Measurements from ENCODE around the gene TSTD2.

The TSTD2 gene

DNA sequence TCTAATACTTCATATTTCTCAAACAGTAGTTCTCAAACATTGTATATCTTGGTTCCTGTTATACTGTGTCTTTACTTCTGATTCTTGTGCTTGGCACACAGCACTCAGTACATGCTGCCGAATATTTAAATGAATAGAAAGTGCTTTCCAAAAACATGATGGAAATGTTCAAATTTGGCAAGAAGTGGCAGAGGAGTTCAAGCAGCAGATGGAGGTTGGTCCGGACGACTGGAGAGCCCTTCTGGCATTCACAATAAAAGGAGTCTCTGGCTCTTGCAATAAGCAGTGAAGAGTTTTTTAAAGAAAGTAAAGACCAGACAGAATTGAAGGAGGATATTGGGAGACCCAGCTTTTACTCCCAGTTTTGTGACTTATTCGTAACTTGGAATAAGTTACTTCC is 36.3 kb downstream of the TSTD2 start:
- H3K36me3 ChIP-seq (ENCODE audit: insufficient read depth), result no peaks in the 10 kb centered on the region
- H3K4me2 ChIP-seq, result no peak overlapping the region
- TF ChIP-seq, protein P1, sequence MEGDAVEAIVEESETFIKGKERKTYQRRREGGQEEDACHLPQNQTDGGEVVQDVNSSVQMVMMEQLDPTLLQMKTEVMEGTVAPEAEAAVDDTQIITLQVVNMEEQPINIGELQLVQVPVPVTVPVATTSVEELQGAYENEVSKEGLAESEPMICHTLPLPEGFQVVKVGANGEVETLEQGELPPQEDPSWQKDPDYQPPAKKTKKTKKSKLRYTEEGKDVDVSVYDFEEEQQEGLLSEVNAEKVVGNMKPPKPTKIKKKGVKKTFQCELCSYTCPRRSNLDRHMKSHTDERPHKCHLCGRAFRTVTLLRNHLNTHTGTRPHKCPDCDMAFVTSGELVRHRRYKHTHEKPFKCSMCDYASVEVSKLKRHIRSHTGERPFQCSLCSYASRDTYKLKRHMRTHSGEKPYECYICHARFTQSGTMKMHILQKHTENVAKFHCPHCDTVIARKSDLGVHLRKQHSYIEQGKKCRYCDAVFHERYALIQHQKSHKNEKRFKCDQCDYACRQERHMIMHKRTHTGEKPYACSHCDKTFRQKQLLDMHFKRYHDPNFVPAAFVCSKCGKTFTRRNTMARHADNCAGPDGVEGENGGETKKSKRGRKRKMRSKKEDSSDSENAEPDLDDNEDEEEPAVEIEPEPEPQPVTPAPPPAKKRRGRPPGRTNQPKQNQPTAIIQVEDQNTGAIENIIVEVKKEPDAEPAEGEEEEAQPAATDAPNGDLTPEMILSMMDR (conservative IDR thresholded peaks at IDR 0.05; ENCODE audit: low read depth, low read length), result no peak

DNA sequence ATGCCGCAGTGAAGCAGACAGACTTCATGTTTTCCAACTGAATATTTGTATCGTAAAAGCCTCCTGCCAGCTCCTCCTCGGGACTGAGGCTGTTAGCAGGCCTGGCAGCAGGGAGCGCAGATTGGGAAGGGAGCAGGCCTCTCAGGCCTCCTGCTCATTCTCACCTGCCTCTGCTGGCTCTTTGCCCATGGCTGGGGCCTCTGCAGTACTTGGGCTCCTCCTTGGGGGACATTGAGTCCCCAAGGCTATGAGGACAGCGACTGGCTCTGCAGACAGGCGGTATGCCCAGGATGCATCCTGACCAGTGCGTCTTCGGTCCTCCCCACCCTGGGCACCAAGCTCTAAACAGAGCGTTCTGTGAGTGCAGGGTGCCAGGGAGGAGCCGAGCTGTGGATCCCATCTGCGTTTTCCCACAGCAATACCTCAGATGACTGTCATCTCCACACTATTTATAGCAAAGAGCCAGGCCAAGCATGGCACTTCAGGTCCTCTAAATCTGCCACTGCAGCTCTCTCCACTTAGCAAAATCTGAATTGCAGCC is 38.7 kb downstream of the TSTD2 start:
- Histone ChIP-seq H3K27ac (no peak overlapping the region), H3K27me3 (ENCODE audit: insufficient read depth, low read depth) (no peaks in the 10 kb centered on the region), H3K4me2 (no peak overlapping the region), H3K79me2 (ENCODE audit: insufficient read depth, low read depth) (no peaks in the 10 kb centered on the region), H3K9ac (no peak overlapping the region), H4K20me1 (ENCODE audit: insufficient read depth) (no peaks in the 10 kb centered on the region), H3K4me1 (ENCODE audit: low read depth, poor library complexity, severe bottlenecking) (peaks cover 17% of the 10 kb centered on the region), H2AFZ (ENCODE audit: low read depth) (no peak overlapping the region), H3K36me3 (ENCODE audit: insufficient read depth) (no peaks in the 10 kb centered on the region), H3K4me3 (IDR thresholded peaks at IDR 0.05; ENCODE audit: insufficient read depth, low read depth, low read length) (no peak overlapping the region)
- TF ChIP-seq, protein P1 (conservative IDR thresholded peaks at IDR 0.05; ENCODE audit: low read depth, low read length), result no peak

More for the DNA sequence above, 36.3 kb downstream of the TSTD2 start:
- H3K27ac ChIP-seq, result no peak overlapping the region
- no peak overlapping the region for H3K9ac ChIP-seq
- H3K4me3 ChIP-seq (IDR thresholded peaks at IDR 0.05; ENCODE audit: insufficient read depth, low read depth, low read length), result no peak overlapping the region
- H3K4me1 ChIP-seq (ENCODE audit: low read depth, poor library complexity, severe bottlenecking), result peaks cover 40% of the 10 kb centered on the region
- H3K79me2 ChIP-seq (ENCODE audit: insufficient read depth, low read depth), result no peaks in the 10 kb centered on the region
- no peaks in the 10 kb centered on the region for H4K20me1 ChIP-seq (ENCODE audit: insufficient read depth)
- no peaks in the 10 kb centered on the region for H3K27me3 ChIP-seq (ENCODE audit: insufficient read depth, low read depth)
- H2AFZ ChIP-seq (ENCODE audit: low read depth), result no peak overlapping the region

GRCh38 chr9:97593960-97594359 is 39.2 kb downstream of the TSTD2 start:
- Histone ChIP-seq H3K4me2 (no peak overlapping the region), H3K4me3 (IDR thresholded peaks at IDR 0.05; ENCODE audit: insufficient read depth, low read depth, low read length) (no peak overlapping the region)

GRCh38 chr9:97592126-97592525 is 41.0 kb downstream of the TSTD2 start:
- TF ChIP-seq, protein P1 (conservative IDR thresholded peaks at IDR 0.05; ENCODE audit: low read depth, low read length), result no peak
- no peaks in the 10 kb centered on the region for H3K4me1 ChIP-seq (ENCODE audit: low read depth, poor library complexity, severe bottlenecking)
- H3K27ac ChIP-seq, result no peak overlapping the region

More at GRCh38 chr9:97593960-97594359, 39.2 kb downstream of the TSTD2 start:
- Histone ChIP-seq H4K20me1 (ENCODE audit: insufficient read depth) (no peaks in the 10 kb centered on the region), H3K27me3 (ENCODE audit: insufficient read depth, low read depth) (no peaks in the 10 kb centered on the region), H3K27ac (no peak overlapping the region), H2AFZ (ENCODE audit: low read depth) (no peak overlapping the region), H3K36me3 (ENCODE audit: insufficient read depth) (no peaks in the 10 kb centered on the region), H3K9ac (no peak overlapping the region), H3K79me2 (ENCODE audit: insufficient read depth, low read depth) (no peaks in the 10 kb centered on the region), H3K4me1 (ENCODE audit: low read depth, poor library complexity, severe bottlenecking) (peaks cover 12% of the 10 kb centered on the region)
- TF ChIP-seq, protein P1 (conservative IDR thresholded peaks at IDR 0.05; ENCODE audit: low read depth, low read length), result no peak

More at GRCh38 chr9:97592126-97592525, 41.0 kb downstream of the TSTD2 start:
- Histone ChIP-seq H3K36me3 (ENCODE audit: insufficient read depth) (no peaks in the 10 kb centered on the region), H3K9ac (no peak overlapping the region), H3K79me2 (ENCODE audit: insufficient read depth, low read depth) (no peaks in the 10 kb centered on the region), H4K20me1 (ENCODE audit: insufficient read depth) (no peaks in the 10 kb centered on the region), H3K4me2 (no peak overlapping the region), H3K4me3 (IDR thresholded peaks at IDR 0.05; ENCODE audit: insufficient read depth, low read depth, low read length) (no peak overlapping the region), H3K27me3 (ENCODE audit: insufficient read depth, low read depth) (no peaks in the 10 kb centered on the region), H2AFZ (ENCODE audit: low read depth) (no peak overlapping the region)
